ENCODE measurements around the gene SCOC.
A peak's percentile ranks its signal among the peaks of the same experiment; 100 is the strongest.
"Not testable (repeated sequence)": the region's sequence is repeated elsewhere in the genome, so short reads cannot be mapped to it uniquely, and the experiment has no call there.

The SCOC gene

DNA sequence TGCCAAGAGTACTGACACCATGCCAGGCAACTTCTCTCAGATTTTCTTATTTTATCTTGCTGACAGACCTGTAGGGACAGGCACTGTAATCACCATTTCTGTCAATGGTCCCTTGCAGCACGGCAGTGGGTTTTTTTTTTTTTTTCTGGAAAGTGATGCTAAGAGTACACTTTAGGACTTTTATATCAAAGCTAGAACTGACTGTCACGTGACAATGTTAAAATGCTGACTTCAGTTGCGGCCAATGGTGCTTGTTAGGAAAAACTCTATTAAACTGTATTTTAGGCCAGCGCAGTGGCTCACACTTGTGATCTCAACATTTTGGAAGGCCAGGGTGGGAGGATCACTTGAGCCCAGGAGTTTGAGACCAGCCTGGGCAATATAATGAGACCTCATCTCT lies 12.3 kb upstream of the SCOC start:
- no peak for DNase-seq (ENCODE audit: low spot score)

DNA sequence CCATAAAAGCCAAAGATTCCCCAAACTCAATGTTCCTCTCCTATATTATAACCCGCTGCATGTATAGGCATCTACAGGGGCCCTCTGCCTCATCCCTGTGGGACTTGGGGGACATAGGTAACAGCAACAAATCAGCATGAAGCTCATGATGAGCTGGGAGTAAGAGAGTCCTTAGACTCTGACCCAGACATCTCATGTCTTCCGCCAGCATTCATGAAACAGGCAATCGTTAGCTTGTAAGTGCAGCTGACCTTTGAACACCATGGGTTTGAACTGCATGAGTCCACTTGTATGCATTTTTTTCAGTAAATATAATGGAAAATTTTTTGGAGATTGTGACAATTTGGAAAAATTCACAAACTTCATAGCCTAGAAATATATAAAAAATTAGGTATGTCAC lies 10.4 kb upstream of the SCOC start:
- DNase-seq (ENCODE audit: low spot score), result no peak

DNA sequence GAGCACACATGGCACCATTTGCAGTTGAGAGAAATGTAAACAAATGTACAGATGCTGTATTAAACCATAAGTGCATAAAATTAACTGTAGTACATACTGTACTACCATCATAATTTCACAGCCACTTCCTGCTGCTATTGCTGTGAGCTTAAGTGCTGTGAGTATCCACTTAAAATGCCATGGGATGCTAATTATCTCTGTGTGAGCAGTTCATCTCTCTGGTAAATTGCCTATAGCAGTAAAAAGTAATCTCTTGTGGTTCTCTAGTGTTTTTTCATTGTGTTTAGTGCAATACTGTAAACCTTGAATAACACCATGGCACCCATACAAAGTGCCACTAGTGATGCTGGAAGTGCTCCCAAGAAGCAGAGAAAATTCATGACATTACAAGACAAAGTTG lies 9.9 kb upstream of the SCOC start:
- no peak for DNase-seq (ENCODE audit: low spot score)

DNA sequence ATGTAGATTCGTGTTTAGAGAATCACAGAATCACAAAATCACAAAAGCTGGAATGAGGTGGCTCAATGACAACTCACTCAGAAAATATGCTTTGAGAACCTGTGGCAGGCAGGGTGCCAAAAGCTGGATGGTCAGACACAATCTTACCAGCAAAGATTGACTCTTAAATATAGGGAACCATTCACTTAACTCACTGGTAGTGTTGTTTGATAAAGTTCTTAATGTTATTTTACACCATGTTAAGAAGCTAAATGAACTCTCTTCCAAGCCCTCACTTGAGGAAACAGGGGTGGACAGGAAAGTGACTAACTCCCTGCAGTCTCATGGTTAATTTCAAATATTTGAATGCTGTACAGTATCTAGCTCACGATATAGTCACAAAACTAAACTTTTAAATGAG lies 5.7 kb upstream of the SCOC start:
- DNase-seq (ENCODE audit: low spot score), result no peak

DNA sequence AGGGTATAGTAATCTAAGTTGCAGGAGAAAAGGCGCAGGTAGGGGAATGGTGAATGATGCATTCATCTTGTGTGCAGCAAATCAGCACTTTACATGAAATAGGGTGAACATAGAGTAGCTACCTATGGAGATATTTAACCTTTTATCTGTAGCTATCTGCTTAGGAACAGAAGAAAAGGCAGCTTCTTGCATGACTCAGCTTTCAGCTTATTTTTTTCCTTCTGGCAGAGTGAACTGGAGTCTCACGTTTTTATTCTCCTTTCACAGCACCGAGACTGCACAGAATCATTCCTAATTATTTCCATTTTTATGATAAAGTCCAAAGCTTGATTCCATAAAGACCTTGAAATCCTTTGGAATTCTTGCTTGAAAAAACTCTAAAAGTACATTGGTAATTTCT lies 4.8 kb upstream of the SCOC start:
- DNase-seq (ENCODE audit: low spot score), result no peak

DNA sequence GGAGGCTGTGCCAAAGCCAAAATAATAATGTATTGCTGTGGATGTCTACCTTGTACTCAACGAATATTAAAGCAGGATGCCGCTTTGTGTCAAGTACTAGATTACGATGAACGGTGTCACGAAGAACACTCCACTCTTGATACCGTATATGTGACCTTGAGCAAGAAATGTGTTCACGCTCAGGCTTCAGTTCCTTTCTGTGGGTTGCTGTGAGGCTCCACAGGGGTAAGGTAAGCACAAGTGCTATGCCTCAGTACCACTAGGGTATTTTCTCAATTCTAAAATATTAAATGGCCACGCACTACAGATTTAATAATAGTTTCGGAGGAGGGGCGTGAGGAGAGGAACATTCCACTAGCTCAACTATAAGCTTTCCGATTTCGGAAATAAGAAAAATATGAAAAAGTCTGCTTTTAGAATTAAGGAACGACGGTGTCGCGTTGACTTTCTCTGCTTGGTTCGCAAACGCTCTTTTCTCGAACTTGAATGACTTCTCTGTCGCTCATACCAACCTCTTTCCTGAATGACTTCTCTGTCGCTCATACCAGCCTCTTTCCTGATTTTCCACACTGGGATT lies 607 bp upstream of the SCOC start:
- peak; percentile 56 for DNase-seq (ENCODE audit: low spot score)

DNA sequence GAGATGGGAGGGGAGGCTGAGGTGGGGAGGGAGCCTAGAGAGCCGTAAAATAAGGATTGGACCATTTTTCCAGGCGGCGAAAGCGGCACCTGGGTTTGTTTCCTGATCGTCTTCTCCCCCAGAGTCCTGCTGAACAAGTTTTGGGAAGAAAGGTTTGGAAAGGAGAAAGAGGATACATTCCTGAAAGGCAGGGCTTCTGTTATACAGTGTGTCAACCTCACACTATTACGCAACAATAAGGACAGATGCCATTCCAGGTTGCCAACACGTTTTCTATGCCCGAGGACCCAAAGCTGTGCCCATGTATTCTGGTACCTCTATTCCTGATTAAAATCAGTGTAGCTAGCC lies 658 bp downstream of the SCOC start:
- peak; percentile 53 for DNase-seq (ENCODE audit: low spot score)

DNA sequence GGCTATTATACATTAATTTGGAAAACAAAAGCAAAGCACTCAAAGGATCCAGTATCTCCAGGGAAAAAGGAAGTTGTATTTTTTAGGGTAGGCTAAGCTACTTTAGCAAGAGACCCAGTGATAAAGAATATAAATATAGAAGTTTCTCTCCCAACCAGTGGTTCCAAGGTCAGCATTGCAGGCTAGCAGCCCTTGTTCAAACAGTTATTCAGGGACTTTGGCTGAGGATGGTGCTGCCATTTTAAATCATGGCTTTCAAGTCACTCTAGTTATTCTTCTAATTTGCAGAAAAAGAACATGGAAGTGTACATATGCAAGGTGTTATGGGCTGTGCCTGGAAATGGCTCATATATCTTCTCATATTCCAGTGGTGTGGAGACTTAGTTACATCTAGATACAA lies 9.3 kb downstream of the SCOC start:
- DNase-seq (ENCODE audit: low spot score), result no peak

DNA sequence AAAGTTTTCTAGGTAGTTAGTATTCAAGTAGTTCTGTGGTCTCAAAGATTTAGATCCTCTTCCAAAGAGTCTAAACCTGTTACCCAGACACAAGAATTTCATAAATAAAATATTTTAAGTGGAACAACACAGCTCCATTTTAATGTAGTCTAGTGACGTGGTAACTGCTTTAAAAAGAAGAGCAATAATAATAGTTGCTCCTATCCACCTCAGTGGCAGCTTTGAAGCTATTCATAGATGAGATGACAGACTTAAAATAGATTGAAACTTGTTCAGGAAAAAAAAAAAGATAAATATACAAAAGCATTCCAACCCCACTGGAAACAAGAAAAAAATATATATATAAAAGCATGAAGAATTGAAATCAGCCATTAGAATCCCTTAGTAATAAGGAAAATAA lies 14.6 kb downstream of the SCOC start:
- DNase-seq (ENCODE audit: low spot score), result no peak

DNA sequence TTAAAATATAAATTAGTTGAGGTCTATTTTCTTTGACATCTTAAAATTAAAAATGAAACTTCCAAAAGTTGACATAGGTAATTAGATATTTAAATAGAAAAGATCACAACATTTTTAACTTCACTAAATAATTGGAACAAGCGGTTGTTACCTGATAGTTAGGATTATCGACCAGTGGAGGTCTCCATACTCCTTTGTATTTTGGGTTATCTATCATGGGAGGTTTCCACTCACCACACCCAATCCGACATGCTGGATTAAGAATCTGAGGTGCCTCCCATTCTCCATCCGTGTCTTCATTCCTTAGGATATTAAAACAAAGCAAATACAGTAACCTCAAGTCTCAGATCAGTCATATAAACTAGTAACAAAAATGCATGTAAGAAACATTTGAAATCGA lies 22.2 kb downstream of the SCOC start:
- DNase-seq (ENCODE audit: low spot score), result no peak

DNA sequence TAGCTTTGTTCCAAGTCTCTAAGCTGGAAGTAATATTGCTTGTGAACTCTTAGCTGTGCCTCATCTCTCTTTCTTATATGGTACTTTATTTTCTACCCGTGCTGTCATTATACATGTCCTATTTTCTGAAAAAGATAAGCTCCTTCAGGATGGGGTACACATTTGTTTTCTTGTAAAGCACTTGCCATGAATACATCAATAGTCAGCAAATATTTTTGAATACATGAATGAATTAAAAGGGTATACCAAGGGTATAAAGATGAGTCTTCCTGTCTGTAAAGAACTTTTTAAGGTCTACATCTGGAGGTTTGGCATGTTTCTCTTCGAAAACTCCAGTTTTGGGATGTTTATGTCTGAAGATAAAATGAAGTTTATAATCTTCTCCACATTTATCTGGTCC lies 26.7 kb downstream of the SCOC start:
- no peak for DNase-seq (ENCODE audit: low spot score)

DNA sequence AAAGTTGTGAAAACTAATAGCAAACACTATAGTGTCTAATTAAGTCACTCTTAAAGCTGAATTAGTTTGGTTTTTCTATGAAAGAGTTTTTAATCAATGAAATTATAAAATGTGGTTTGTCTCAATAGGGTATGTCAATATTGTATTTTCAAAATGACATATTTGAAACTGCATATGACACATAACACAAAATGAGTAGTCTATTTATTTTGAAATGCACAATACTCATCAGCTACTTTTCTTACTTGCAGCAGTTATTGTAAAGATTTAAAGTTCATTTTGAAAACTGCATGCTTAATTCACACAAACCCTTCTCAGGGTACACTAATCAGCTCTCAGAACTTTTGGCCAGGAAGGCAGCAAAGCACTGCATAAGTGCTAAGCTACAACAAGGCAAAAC lies 32.8 kb downstream of the SCOC start:
- no peak for DNase-seq (ENCODE audit: low spot score)

DNA sequence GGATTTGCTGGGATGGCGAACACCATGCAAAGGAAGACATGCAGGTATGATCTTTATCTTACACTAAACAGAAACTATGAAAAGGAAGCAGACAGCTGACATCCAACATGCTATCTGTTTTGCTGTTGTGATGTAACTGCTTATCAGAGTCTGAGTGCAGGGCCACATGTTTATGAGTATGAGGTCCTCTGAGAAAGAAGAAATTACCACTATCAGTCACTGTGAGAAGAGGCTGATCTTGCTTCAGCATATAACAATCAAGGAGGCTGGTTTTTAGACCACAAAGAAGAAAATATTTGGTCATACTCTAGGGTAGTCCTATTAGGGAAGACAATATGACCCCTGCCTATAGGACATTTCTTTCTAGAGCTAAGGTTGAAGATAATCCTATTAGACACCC lies 35.5 kb downstream of the SCOC start:
- DNase-seq (ENCODE audit: low spot score), result no peak

DNA sequence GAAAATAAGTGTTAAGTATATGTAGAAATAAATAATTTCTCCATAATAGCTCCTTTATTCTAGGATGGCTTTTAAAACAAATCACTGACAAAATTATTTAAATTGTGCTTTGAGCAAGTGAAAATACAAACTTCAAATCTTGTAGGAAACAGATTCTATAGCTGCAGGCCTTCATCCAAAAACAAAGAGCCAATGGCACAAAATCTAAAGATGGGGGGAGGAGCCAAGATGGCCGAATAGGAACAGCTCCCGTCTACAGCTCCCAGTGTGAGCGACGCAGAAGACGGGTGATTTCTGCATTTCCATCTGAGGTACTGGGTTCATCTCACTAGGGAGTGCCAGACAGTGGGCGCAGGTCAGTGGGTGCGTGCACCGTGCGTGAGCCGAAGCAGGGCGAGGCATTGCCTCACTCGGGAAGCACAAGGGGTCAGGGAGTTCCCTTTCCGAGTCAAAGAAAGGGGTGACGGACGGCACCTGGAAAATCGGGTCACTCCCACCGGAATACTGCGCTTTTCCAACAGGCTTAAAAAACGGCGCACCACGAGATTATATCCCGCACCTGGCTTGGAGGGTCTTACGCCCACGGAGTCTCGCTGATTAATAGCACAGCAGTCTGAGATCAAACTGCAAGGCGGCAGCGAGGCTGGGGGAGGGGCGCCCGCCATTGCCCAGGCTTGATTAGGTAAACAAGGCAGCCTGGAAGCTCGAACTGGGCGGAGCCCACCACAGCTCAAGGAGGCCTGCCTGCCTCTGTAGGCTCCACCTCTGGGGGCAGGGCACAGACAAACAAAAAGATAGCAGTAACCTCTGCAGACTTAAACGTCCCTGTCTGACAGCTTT lies 39.9 kb downstream of the SCOC start:
- DNase-seq (ENCODE audit: low spot score), result not testable (repeated sequence)

DNA sequence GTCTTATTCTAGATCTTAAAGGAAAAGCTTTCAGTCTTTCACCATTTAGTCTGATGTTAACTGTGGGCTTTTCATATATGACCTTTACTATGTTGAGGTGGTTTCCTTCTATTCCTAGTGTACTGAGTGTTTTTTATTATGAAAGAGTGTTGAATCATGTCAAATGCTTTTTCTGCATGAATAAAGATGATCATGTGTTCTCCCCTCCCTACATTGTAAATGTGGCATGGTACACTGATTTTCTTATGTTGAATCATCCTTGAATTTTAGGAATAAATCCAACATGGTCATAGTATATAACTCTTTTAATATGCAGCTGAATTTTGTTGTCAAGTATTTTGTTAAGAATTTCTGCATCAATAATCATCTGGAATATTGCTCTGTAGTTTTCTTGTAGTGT lies 49.7 kb downstream of the SCOC start:
- no peak for DNase-seq (ENCODE audit: low spot score)

DNA sequence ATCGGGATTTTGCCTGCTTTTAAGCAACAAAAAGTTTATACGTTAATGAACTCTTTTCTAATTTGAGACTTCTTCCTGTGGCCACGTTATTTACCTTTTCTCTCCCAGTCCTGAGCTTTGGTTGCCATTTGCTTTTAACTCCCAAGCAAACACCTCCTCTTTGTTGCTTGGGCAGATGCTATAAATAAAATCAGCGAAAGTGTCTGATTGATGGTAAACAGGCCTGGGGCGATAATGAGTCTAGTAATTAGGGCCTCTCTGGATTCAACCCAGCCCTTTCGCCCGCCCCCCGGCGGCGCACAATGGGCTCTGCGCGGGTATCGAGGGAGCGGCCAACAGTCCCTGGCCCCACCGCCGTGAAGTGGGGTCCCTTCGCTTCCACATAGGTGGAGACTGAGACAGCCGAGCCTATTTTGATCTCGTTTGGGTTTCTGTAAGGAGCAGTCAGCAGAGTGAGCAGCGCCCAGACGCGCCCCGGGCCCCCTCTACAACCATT lies 53.2 kb downstream of the SCOC start:
- DNase-seq (ENCODE audit: low spot score), result peak; percentile 31

DNA sequence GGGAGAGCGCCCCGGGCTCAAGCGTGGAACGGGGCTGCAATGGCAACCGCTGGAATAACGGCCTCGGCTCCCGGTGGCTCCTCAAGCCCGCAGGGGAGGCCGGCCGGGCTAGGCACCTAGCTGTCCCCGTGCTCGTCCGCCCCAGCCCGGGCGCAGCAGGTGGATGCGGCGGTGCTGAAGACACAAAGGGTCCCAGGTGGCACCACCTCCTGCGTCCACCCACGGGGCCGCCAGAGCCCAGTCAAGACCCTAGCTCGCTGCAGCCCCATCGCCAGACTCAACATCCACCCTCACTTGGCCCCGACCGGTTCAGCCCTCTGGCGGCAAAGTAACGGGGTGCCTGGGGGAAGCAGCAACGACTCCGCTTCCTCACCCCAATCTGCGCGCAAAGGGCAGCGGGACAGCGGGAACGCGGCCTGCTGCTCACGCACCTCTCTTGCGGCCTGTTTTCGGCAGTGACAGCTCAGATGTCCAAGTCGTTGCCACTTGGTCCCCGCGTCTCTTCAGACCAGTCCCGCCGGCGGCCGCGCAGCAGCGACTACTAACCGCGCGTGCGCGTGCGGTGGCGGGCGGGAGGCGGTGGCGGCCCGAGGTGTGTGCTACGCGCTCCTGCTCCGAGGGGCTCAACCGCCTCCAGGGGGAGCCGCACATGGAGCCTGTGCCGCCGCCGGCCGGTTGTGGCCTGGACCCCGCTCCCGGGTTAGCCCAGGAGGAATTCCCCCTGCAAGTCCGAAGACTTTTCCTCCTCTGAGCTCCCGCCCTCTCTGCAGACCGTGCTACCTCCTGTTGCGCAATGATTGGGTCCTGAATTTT lies 53.9 kb downstream of the SCOC start, which contains the start of gene CLGN:
CLGN (minus strand) TSS at position 543 of the 813 bp plus-strand sequence. CDS start 14,570 bp downstream, outside the sequence.
- DNase-seq (ENCODE audit: low spot score), result peak; percentile 81

DNA sequence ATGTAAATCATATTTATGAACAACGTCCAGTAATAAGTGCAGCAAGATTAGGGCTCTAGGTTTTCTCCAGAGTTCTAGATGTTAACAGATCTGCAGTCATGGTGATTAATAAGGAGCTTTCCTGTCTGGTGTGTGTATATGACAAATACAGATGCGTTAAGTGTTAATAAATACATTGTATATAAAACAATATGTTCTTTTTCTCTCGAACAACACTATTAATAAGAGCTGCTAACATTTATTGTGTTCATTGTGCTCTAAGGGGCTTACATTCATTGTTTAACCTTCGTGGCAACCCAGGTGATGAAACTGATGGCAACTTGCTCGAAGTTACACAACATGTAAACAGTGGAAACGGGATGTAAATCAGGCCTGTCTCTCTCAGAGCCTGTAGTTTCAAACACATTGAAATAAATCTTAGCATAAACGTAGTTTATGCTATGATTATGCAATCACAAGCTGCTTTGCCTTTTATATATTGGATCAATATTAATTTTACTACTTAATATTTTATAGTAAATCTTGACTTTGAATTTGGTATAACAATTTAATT lies 54.5 kb downstream of the SCOC start:
- DNase-seq (ENCODE audit: low spot score), result no peak
